BJ (cell line): Measurements from ENCODE around the gene SNRPN. TPM values are rescaled to one million over a fixed set of nuclear protein-coding genes. Genes with fewer than 3 reads are reported as not detected.
"Not testable (repeated sequence)": the region's sequence is repeated elsewhere in the genome, so short reads cannot be mapped to it uniquely, and the experiment has no call there.

ENCODE experiments used
- CTCF ChIA-PET: fragments of 350-600 bp; formaldehyde crosslinking; extraction: SDS; loops from one replicate; lab custom pipeline; 2021; ENCODE audit warnings: antibody characterized with exemption, inconsistent platforms; lab: Yijun Ruan, JAX
- POLR2A ChIA-PET: fragments of 300-600 bp; sonication (Branson Sonifier 250); formaldehyde crosslinking; extraction: SDS; loops from one replicate; lab custom pipeline; 2021; ENCODE audit warnings: antibody characterized with exemption; lab: Charles Lee
- DNase-seq: peaks from one replicate; pipeline ENCODE4 v3.0.0-alpha.2; 2011; ENCODE audit warnings: low read depth
- H3K27me3 ChIP-seq: 2 replicates; pipeline ENCODE4 v1.6.0; 2011; ENCODE audit warnings: low read length; ENCODE audit not compliant: control insufficient read depth, insufficient read depth
- H3K36me3 ChIP-seq: 2 replicates; pipeline ENCODE4 v1.5.1; 2011; ENCODE audit warnings: low read length; ENCODE audit not compliant: control insufficient read depth, insufficient read depth
- H3K4me3 ChIP-seq: 2 replicates; pipeline ENCODE4 v1.5.1; 2011; ENCODE audit warnings: low read depth, mild to moderate bottlenecking, control low read depth, low read length
- CTCF ChIP-seq: IDR thresholded peaks from 2 replicates; pipeline ENCODE4 v1.5.1; 2011; ENCODE audit warnings: low read depth, mild to moderate bottlenecking, control low read depth, inconsistent platforms, low read length, moderate library complexity; ENCODE audit not compliant: insufficient read depth
- polyA plus RNA-seq: library from polyadenylated mRNA; depleted of rRNA; stranded (reverse); fragments of >200 nt; gene quantifications from 2 replicates; pipeline ENCODE4 v1.2.3, GENCODE V29; 2011

The SNRPN gene
- polyA plus RNA-seq, 1 experiment: 84.6 TPM

GRCh38 chr15:24971052-24971451, 16.3 kb downstream of the SNRPN start:
- ChIA-PET CTCF (no interaction called here), POLR2A (no interaction called here)
- Histone ChIP-seq H3K36me3 (no peaks in the 10 kb centered on the region; the same call in 1 of the 2 replicates), H3K27me3 (no peaks in the 10 kb centered on the region), H3K4me3 (no peak overlapping the region)
- no peak for DNase-seq
- no peak for TF ChIP-seq CTCF

GRCh38 chr15:24971772-24972171, 17.0 kb downstream of the SNRPN start:
- H3K27me3 ChIP-seq: no peaks in the 10 kb centered on the region
- H3K36me3 ChIP-seq: peaks cover under 1% of the 10 kb centered on the region; the same call in 1 of the 2 replicates
- ChIA-PET CTCF (no interaction called here), POLR2A (no interaction called here)
- no peak for DNase-seq
- no peak for TF ChIP-seq CTCF
- H3K4me3 ChIP-seq: no peak overlapping the region

GRCh38 chr15:24972707-24973106, 17.9 kb downstream of the SNRPN start:
- DNase-seq, H3K36me3 ChIP-seq, H3K27me3 ChIP-seq, POLR2A ChIA-PET, H3K4me3 ChIP-seq, CTCF ChIA-PET: not testable (repeated sequence)

- no peak for DNase-seq
- TF ChIP-seq CTCF: no peak
- no peak overlapping the region for H3K4me3 ChIP-seq
- POLR2A ChIA-PET: no interaction called here
- no peaks in the 10 kb centered on the region for H3K27me3 ChIP-seq
- CTCF ChIA-PET: interaction anchor here (0.6 kb wide), 1 partner anchor 30 kb away, joined by 3 read pairs; no protein-coding TSS in a partner anchor
- peaks cover 1% of the 10 kb centered on the region; the same call in 1 of the 2 replicates for H3K36me3 ChIP-seq
Observed at GRCh38 chr15:24976932-24977331, 22.1 kb downstream of the SNRPN start.

- DNase-seq: no peak
- Histone ChIP-seq H3K4me3 (no peak overlapping the region), H3K27me3 (no peaks in the 10 kb centered on the region), H3K36me3 (peaks cover 1% of the 10 kb centered on the region; the same call in 1 of the 2 replicates)
- ChIA-PET CTCF (interaction anchor here (0.6 kb wide), 1 partner anchor 29 kb away, joined by 3 read pairs; no protein-coding TSS in a partner anchor), POLR2A (no interaction called here)
- no peak for TF ChIP-seq CTCF
Observed at GRCh38 chr15:24977686-24978085, 22.9 kb downstream of the SNRPN start.

- no peak for TF ChIP-seq CTCF
- Histone ChIP-seq H3K27me3 (no peaks in the 10 kb centered on the region), H3K36me3 (no peaks in the 10 kb centered on the region), H3K4me3 (no peak overlapping the region)
- DNase-seq: no peak
- ChIA-PET CTCF (no interaction called here), POLR2A (no interaction called here)
Observed at GRCh38 chr15:24985224-24985623, 30.4 kb downstream of the SNRPN start.
